HL-60 (cell line): ENCODE results near the gene NEBL.

Source experiments
- DNase-seq, 2 experiments: peaks; one replicate each; pipeline ENCODE4 v3.0.0-alpha.2; 2010 to 2020; ENCODE audit warnings: low read depth in 1 of 2, low spot score in 1 of 2
- H3K27ac ChIP-seq: fragments of 250-450 bp; sonication (Bioruptor Pico); replicated peaks from 2 replicates; pipeline ENCODE4 v1.5.1; 2020; ENCODE audit warnings: mild to moderate bottlenecking, moderate library complexity
- H3K27me3 ChIP-seq: fragments of 250-450 bp; sonication (Bioruptor Pico); 2 replicates; pipeline ENCODE4 v1.5.1; 2021; ENCODE audit warnings: mild to moderate bottlenecking, moderate library complexity; ENCODE audit not compliant: insufficient read depth, poor library complexity, severe bottlenecking
- H3K4me3 ChIP-seq: replicated peaks from 2 replicates; pipeline ENCODE4 v1.5.1; 2011; ENCODE audit warnings: mild to moderate bottlenecking, control low read depth, low read length; ENCODE audit not compliant: insufficient read depth
- GABPA ChIP-seq: IDR thresholded peaks from 2 replicates; pipeline ENCODE4 v1.6.1; 2012; ENCODE audit warnings: low read depth
- POLR2AphosphoS5 ChIP-seq: IDR thresholded peaks from 2 replicates; pipeline ENCODE4 v1.6.1; 2012; ENCODE audit warnings: low read depth
- SPI1 ChIP-seq: IDR thresholded peaks from 2 replicates; pipeline ENCODE4 v1.6.1; 2012; ENCODE audit warnings: low read depth, mild to moderate bottlenecking, borderline replicate concordance
- TF ChIP-seq, protein P1 (sequence below): IDR thresholded peaks from 2 replicates; pipeline ENCODE4 v1.6.1; 2012; ENCODE audit warnings: low read depth; ENCODE audit not compliant: insufficient replicate concordance
- TF ChIP-seq, protein P2 (sequence below): IDR thresholded peaks from one replicate; pipeline ENCODE4 v1.5.1; 2011; ENCODE audit warnings: low read length, control low read depth, inconsistent platforms; ENCODE audit not compliant: insufficient read depth

Gene NEBL

DNA sequence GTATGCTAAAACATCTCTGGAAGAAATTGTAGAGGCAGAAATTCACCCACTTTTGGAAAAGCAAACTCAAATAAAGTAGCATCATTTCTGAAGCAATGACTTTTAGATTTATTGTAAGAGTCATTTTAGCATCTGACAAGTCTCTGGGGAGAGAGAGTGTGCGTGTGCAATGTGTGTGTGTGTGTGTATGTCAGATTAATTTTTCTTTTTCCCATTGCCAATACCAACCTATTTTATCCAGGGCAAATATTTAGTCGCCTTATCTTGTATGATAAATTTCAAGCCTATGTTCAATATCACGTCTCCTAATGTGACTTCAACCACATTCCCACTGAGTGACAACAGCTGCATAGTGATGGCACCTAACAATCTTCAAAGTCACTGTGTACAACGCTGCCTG is 101.7 kb downstream of the NEBL start:
- TF ChIP-seq, protein P1, sequence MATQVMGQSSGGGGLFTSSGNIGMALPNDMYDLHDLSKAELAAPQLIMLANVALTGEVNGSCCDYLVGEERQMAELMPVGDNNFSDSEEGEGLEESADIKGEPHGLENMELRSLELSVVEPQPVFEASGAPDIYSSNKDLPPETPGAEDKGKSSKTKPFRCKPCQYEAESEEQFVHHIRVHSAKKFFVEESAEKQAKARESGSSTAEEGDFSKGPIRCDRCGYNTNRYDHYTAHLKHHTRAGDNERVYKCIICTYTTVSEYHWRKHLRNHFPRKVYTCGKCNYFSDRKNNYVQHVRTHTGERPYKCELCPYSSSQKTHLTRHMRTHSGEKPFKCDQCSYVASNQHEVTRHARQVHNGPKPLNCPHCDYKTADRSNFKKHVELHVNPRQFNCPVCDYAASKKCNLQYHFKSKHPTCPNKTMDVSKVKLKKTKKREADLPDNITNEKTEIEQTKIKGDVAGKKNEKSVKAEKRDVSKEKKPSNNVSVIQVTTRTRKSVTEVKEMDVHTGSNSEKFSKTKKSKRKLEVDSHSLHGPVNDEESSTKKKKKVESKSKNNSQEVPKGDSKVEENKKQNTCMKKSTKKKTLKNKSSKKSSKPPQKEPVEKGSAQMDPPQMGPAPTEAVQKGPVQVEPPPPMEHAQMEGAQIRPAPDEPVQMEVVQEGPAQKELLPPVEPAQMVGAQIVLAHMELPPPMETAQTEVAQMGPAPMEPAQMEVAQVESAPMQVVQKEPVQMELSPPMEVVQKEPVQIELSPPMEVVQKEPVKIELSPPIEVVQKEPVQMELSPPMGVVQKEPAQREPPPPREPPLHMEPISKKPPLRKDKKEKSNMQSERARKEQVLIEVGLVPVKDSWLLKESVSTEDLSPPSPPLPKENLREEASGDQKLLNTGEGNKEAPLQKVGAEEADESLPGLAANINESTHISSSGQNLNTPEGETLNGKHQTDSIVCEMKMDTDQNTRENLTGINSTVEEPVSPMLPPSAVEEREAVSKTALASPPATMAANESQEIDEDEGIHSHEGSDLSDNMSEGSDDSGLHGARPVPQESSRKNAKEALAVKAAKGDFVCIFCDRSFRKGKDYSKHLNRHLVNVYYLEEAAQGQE, result no peak
- TF ChIP-seq GABPA (no peak), SPI1 (no peak), POLR2AphosphoS5 (no peak)
- TF ChIP-seq, protein P2, sequence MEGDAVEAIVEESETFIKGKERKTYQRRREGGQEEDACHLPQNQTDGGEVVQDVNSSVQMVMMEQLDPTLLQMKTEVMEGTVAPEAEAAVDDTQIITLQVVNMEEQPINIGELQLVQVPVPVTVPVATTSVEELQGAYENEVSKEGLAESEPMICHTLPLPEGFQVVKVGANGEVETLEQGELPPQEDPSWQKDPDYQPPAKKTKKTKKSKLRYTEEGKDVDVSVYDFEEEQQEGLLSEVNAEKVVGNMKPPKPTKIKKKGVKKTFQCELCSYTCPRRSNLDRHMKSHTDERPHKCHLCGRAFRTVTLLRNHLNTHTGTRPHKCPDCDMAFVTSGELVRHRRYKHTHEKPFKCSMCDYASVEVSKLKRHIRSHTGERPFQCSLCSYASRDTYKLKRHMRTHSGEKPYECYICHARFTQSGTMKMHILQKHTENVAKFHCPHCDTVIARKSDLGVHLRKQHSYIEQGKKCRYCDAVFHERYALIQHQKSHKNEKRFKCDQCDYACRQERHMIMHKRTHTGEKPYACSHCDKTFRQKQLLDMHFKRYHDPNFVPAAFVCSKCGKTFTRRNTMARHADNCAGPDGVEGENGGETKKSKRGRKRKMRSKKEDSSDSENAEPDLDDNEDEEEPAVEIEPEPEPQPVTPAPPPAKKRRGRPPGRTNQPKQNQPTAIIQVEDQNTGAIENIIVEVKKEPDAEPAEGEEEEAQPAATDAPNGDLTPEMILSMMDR, result no peak
- no peak for DNase-seq

GRCh38 chr10:20785174-20785573 is 111.9 kb downstream of the NEBL start:
- TF ChIP-seq SPI1 (no peak), GABPA (no peak), POLR2AphosphoS5 (no peak)
- TF ChIP-seq, protein P2, result no peak
- TF ChIP-seq, protein P1, result no peak
- H3K27me3 ChIP-seq, result no peaks in the 10 kb centered on the region
- no peak for DNase-seq
- H3K4me3 ChIP-seq, result no peak overlapping the region
- H3K27ac ChIP-seq, result no peak overlapping the region

More for the DNA sequence above, 101.7 kb downstream of the NEBL start:
- H3K27ac ChIP-seq, result no peak overlapping the region
- no peaks in the 10 kb centered on the region for H3K27me3 ChIP-seq
- no peak overlapping the region for H3K4me3 ChIP-seq

DNA sequence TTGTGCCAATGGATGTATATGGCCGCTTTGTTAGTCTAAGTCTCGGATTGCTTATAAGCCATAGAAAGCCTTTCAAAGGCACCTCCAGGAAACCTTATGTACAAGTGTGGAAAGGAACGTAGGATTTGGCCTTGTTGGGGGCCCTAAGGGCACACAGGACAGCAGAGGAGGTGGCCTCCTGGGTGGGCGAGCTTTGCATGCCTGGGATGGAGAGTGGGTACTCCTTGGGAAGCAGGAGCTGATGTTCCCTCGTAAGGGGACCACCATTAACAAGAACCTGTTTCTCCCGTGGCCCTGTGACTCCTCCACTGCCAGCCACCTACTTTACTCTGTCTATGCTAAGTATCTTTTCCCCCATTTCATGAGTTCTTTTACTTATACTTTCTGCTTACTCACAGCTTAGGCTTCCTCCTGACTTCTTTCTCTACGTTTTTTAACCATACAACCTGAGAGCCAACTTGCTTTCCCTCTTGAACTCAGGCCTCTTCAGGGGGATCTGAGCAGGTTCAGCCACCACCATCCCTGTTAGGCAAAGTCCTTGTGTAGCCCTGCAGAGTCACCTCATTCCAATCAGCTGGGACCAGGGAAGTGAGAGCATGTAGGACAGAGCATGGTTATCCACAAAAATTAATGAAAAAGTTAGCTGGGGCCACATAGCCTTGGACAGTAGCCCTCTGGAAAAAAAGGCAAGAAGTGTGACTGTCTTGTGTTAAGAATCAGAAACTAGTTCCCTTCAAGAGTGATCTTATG is 118.9 kb downstream of the NEBL start:
- Histone ChIP-seq H3K27me3 (no peaks in the 10 kb centered on the region), H3K27ac (no peak overlapping the region), H3K4me3 (no peak overlapping the region)
- no peak for DNase-seq
- TF ChIP-seq, protein P2, result no peak
- TF ChIP-seq, protein P1, result no peak
- no peak for TF ChIP-seq SPI1
- no peak for TF ChIP-seq POLR2AphosphoS5
- TF ChIP-seq GABPA, result no peak
